Amniotic epithelial cell (primary cell): ENCODE measurements around the gene APBB2.

Source experiments
- DNase-seq: peaks from one replicate; pipeline ENCODE4 v3.0.0-alpha.2; 2010; ENCODE audit warnings: low read depth

APBB2 gene

DNA sequence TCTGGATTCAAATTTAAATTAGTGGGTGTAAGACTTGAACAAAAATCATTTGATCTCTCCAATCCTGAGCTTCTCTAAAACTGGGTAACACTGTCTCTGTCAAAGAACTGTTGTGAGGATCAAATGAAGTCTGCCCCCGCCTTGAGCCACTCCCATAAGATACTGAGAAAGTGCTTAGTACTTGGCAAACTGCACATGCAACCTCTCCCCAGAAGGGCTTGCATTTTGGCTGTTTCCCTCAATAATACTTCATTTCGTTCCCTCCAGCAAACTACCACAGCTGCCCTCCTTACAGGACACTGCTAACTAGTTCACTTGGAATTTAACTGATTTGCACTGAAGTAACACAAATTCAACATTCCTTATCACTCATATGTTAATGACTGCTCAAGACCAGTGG is 79.8 kb downstream of the APBB2 start:
- DNase-seq = no peak

DNA sequence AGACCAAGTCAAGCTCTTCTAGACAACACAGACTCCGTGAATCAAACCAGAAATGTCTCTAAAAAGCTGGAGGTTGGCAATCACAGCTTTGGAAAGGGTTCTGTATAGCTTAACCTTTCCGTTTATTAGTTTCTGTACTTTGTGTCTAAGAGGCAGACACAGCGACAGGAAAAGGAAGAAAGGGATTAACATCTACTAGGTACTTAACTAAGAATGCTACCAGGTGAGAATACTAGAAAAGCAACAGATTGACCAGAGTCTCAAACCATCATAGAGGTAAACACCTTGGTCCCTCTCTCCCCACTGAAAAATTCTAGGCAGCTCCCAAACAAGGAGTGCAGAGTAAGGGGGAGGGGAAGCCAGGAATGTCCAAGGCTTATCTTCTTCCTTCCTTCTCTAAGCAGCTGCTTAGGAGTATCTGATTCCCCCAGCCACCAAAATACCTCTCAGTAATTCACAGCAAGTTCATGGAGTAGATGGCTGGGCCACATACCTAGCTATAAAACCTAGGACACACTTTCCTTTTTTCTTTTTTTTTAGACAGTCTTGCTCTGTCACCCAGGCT is 80.8 kb downstream of the APBB2 start:
- DNase-seq = no peak

DNA sequence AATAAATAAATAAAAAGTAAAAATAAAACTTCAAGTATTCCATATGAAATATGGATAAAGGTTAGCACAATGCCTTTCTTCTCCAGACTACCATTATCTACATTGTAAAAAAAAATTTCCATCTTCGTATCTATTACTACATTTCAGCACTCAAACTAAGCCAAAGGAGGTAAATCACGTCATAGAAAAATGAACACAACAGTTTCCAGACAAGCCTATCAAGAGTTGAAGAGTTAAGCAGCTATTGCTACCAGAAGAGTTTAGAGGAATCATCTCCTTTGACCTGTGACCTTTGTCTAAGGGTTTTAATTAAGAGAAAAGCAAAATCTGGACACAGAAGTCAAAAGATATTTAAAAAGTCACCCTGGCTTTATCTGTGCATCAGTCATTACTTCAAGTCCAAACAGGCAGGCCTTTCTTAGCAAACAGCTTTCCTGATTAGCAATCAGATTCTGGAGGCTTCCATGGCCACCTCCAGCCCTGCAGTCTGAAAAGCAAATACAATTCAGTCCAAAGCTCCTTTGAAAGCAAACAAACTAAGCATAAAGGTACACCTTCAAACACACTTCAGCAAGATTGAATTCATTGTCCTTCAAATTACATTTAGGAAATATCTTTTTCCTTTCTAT is 82.2 kb downstream of the APBB2 start:
- no peak for DNase-seq

DNA sequence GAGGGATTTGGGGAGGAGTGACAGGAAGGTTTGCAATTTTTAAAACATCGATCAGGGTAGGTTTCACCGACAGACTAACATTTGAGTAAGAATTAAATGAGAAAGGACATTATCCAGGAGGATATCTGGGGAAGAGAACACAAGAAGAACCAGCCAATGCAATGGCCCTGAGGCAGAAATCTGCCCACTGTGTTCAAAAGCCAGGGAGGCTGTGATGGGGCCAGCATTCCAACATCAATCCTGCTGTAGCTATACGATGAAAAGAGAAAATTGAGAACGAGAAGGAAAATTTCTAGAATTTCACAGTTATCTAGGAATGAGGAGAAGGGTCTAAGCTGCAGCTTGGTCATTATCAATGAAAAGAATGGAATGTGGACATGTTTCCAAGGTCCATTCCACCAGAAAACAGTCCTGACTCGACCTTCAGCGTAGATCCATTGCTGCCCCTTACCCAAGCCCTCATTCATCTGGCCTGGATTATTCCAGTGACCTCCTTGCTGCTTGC is 84.4 kb downstream of the APBB2 start:
- DNase-seq = no peak

DNA sequence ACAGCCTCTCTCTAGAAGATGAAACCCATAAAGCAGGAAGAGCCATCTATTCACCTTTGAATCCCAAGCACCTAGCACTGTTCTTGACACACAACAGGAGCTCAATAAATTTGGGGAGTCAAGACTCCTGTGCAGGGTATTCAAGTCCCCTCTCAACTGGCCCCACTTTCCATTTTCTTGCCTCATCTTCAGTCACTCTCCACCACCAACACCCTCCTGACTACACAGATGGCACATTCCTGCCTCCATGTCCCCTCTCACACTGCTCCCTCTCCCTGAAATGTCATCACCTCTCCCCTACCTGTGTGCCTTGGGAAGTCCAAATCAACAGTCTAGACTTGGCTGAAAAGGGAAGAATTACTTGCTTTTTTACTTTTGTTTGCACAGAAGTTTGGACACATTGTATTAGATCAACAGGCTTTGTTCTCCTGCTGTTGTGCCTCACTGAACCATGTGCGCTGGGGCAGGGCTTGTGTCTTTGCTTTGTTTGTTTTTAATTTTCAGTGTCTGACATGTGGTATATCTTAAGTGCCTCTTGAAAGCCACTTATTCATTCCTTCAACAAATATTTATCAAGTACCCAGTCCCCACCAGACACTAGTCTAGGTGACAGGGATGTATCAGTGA is 85.1 kb downstream of the APBB2 start:
- no peak for DNase-seq

DNA sequence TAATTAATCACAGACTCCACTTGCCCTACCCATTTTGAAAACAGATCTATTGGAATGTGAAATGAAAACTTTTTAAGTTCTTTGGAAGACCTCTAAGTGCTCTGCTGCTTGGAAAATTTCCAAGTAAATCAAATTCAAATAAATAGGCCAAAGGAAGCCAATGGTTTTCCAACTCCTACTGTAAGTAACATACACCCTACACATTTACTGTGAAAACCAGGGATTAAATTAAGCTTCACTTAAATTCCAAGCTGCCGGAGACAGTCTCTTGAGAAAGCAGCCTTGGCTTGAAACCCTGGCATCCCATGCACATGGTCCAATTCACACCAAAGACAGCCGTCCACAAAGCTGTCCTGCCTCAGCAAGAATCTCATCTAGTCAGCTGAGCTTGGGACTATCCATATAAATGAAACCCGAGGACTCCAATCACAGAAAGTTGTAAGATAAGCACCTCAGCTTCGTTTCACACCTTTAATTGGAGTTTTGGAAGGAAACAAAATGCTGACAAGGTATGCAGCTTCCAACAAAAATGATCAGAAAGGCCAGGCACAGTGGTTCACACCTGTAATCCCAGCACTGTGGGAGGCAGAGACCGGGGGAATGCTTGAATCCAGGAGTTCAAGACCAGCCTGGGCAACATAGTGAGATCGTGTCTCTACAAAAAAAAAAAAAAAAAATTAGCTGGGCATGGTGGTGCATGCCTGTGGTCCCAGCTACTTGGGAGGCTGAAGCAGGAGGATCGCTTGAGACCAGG is 88.6 kb downstream of the APBB2 start:
- no peak for DNase-seq

DNA sequence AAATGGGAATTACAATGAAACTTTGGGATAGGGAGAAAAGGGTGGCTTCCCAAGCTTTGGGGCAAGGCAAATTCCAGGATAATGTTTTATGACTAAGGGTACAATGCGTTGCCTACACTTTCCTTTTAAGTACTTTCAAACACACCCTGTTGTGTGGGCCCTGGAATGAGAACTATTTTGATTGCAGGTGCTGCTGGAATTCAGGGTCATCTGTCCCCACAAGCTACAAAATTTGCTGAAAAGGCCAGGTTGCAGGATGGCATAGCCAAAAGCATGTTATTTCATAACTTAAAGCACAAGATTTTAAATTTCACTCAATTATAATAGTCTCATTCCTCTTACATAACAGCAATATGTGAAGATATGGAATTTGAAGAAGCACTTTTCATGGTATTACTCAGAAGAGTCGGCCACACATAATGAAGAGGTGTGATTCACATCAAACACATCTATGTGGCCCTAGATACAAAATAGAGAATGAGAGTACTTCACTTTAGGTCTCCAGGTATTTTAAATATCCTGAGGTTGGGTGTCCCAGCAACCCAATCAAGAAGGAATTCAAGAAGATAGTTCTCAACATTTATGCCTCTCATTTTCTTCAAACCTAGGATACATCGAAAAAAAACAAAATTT is 89.3 kb downstream of the APBB2 start:
- DNase-seq = peak; percentile 46

DNA sequence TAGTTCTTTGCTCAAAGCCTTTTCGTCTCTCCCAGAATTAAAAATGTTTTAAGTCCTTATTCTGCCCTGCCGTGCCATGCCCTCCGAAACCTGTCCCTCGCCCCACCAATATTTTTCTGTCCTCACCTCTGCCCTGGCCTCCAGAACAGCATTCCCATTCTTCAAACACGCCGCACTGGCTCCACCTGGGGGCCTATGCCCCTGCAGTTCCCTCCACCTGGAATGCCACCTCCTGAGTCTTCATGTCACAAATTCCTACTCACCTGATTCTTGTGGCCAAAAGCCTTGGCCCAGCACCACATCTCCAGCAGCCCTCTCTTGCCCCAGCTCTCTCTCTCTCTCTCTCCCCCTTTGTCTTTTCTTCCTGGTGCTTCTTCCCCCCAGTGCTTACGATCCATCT is 91.6 kb downstream of the APBB2 start:
- DNase-seq = no peak

DNA sequence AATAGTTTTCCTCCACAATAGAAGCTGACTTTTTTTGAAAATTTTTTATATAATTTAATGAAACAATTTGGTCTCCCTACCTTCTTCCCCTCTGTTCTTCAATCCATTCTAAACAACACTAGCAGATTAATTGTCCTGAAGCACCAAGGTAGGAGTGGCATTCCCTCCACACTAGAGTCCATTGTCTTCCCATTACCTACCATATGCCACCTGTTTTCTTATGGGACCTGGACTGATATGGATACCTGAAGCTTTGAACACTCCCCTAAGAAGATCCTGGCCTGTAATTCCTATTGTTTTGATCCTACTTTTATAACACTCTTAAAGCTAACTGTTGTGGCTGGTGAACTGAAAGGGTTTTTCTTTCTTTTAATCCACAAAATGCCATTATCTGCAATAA is 92.0 kb downstream of the APBB2 start:
- DNase-seq = no peak

DNA sequence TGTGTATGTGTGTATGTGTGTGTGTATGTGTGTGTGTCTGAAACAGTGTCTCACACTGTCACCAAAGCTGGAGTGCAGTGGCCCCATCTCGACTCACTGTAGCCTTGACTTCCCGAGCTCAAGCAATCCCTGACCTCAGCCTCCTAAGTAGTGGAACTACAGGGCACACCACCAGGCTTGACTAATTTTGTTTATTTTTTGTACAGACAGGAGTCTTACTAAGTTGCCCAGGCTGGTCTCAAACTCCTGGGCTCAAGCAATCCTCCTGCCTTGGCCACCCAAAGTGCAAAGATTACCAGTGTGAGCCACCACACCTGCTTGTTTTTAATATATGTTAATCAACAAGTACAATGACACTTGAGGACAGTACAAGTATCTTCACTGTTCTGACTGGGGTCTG is 92.4 kb downstream of the APBB2 start:
- no peak for DNase-seq

DNA sequence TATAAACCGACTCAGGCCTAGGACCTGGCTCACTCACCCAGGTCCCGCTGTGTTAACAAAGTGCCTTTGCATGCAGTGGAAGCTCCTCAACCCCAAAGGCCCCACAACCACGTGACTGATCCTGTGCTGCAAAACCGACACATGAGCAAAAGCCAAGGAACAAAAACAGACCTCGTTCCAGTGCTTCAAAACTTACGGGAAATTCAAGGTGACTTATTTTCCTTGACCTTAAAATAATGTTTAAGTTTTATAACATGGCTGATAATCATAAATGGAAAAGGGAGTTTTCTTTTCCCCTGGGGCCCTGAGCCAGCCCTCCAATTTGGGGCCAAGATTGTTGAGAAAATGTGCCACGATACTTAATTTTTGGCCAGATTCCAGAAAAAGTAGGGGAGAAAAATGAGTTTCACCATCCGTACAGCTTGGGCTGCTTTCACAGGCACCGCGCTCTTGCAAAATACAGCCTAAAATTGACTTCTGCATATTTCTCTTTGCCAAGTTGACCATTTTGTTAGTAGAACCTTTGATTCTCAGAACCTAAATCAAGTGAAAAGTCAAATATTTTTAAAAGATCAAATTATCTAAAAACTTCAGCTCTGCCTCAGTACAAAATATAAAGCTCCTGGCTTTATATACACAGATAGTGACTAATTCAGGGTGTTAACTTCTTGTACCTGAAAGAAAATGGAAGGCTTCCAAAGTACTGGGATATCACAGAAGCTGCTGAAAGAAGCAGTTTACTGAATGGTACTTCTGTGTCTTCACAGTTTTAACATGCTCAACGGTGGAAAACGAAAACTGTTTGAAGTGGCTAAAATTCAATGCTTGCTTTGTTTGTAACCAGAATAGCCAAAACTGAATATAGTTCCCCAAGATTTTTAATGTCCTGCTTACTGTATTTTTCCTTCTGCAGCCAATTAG is 93.8 kb downstream of the APBB2 start:
- peak; percentile 85 for DNase-seq

DNA sequence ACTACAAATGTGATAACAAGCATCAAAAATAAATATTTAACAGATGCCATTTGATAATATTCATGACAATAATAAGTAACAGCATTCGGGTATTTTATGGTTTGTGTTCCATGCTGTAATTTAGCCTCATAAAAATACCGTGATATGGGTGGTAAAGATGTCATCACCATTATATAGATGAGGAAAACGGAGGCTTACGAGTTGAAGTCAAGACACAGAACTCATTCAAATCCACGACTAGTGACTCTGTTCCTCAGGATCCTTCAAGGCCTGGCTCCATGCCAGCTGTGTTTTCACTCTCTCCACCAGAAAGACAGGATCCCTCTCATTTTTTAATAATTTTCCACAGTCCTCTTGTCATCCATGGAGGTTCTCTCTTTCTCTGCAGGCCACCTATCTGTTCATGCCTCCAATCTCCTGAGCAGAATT is 94.5 kb downstream of the APBB2 start:
- no peak for DNase-seq

DNA sequence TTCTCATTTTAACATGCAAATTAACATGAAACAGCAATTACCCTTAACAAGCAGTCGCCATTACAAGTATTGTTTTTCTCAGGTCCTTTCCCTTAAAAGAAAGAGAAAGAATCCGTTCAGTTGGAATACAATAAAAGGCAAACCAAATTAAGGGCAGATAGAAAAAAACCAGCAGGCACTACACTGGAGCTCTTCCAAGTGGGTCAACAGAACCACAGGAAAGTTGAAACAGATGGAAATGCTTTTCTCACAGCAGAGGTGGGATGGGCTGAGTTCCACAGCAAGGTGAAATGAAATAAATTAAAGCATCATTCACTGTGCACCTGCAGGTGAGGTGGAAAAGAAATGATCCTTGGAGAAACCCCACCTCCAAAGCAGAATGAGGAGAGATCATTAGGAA is 102.6 kb downstream of the APBB2 start:
- DNase-seq = no peak

DNA sequence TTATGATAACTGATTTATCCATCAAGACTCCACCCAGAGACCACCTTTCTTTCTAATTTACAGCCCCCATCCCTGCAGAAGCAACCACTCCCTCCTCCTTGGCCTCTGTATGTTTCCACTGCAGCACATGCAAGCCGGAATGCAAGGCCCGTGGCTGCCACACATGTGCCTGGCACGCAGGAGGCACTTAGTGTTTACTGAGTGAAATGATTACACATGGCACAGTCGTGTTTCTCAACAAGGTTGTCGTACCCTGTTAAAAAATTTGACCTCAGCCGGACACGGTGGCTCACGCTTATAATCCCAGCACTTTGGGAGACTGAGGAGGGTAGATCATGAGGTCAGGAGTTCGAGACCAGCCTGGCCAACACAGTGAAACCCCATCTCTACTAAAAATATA is 104.3 kb downstream of the APBB2 start:
- no peak for DNase-seq

DNA sequence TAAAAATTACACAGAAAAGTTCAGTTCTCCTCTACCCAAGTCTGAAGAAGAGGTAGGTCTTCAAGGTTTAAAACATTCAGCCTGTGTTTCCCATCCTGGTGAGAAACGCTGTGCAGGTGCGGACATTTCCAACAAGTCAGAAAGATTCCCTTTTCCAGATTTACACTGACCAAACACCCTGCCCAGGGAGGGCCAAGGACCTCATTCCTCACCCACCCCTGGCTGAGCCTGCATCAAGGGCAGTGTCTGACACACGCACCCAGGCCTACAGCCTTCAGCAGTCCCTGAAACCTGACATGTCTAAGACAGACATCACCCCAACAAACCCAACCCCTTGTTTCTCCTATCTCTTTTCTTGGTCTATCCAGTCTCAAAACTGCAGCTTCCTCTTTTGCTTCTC is 105.9 kb downstream of the APBB2 start:
- DNase-seq = no peak

DNA sequence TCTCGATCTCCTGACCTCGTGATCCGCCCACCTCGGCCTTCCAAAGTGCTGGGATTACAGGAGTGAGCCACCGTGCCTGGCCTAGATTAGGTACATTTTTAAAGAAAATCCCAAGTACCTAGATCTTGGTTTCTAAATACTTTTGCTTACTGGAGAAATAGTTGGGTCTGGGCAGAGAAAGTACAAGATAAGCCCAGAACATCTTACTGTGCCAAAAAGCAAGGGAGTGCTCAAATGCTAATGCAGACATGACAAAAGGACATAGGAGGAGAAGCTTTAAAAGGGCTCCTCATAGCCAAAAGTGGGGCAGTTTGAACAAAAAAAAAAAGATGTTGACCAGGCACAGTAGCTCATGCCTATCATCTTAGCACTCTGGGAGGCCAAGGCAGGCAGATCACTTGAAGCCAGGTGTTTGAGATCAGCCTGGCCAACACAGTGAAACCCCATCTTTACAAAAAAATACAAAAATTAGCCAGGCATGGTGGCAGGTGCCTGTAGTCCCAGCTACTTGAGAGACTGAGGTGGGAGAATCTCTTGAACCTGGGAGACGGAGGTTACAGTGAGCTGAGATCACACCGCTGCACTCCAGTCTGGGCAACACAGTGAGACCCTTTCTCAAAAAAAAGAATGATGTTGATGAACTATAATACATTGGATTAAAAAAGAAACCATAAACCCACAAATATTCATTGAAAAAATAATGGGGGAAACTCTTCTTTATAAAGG is 107.5 kb downstream of the APBB2 start:
- peak; percentile 27 for DNase-seq

DNA sequence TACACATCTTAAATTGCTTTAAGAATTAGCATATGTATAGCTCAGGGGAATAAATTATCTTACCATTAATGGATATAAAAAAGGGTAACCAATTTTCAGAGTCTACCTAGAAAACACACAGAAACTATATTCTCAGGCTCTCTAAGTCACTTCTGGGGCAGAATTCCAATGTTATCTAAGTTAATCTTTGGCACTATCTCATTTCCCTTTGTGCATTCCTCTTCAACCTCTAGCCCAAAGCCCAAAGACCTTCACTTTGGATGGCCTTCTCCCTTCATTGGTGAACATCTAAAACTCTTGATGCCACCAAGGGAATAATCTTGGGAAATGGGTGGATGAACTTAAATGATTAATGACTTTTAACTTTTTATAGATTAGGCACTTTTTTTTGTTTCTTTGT is 108.3 kb downstream of the APBB2 start:
- DNase-seq = peak; percentile 52

DNA sequence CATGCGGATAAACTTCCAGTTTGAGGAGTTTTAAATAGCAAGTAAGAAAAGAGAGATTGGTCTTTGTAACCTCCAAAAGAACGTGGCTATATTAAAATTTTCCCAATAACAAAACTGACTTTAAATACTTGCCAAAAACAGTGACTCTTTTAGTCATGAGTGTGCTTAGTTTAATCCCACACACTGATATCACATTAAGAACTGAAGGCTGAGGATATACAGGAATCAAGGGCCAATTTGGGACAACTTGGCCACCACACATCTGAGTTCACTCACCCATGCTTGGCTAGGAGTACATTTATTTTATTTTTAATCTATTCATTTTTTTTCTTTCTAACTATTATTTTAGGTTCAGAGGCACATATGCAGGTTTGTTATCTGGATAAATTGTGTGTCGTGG is 110.2 kb downstream of the APBB2 start:
- no peak for DNase-seq

DNA sequence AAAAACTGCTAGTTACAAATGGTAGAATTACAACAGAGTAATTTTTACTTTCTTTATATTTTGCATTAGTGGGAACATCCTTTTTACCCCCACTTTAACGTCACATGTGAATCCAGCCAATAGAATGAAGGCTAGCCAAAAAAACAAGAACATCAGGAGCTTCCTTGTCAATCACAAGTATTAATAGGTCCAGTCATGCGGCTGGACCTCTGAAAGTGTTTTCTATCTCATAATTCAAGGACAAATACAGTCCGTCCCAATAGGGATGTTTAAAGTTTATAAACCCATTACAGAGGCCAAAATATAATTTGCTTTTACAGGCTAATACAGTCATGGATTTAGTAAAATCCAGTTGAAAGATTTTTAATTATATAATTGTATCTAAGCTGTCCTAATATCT is 110.7 kb downstream of the APBB2 start:
- DNase-seq = no peak

DNA sequence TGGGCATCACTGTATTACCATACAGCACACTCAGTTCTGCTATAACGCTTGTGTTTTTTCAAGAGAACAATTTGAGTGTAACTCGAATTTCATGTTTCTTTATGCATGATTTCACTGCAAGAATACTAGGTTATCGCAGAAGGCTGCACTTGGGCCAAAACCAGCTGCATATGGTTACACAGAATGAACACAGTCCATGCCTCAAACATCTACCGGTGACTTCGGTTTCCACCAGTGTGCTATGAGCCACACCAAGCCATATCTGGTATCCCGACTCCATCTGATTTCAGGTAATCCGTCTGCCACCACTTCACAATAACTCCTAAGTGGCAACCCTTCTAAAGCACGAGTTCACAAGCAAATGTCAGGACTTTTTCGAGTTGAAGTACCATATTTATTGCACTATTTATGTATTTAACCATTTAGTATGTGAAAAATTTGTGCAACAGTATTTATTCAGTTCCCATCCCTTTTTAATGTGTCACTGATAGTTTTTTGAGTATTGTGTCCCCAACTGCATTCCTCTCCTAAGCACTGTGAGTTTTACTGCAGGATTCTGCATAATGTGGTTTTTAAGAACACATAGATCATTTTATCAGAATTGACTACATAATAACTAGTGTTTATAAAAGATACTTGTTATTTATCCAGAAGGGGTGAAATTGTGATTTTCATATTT is 111.8 kb downstream of the APBB2 start:
- DNase-seq = no peak
